Skin of body (tissue), 3 donors: ENCODE data around the gene PSME3. TPM values are rescaled to one million over a fixed set of nuclear protein-coding genes. Genes with fewer than 3 reads are reported as not detected.
"Not testable (repeated sequence)": the region's sequence is repeated elsewhere in the genome, so short reads cannot be mapped to it uniquely, and the experiment has no call there.

Source experiments
- DNase-seq: peaks from one replicate; lab custom pipeline; 2025; lab: John Stamatoyannopoulos, UW
- small RNA-seq: library from RNA; depleted of rRNA; stranded (forward); fragments of <200 nt; gene quantifications from one replicate; pipeline ENCODE3, GENCODE V24; 2014; ENCODE audit warnings: low replicate concordance
- total RNA-seq: library from RNA; depleted of rRNA; stranded (reverse); fragments of >200 nt; gene quantifications from one replicate; pipeline ENCODE4 v1.2.3, GENCODE V29; 2014

The PSME3 gene
- total RNA-seq, 1 donor from 2014 or later = 33.9 TPM

GRCh38 chr17:42873932-42874695, 40.9 kb downstream of the PSME3 start:
- DNase-seq = not testable (repeated sequence)

GRCh38 chr17:42877037-42877436, 43.8 kb downstream of the PSME3 start:
- DNase-seq = no peak

GRCh38 chr17:42878123-42878880, 45.1 kb downstream of the PSME3 start:
- no peak for DNase-seq

GRCh38 chr17:42878924-42879595, 45.9 kb downstream of the PSME3 start:
- no peak for DNase-seq

GRCh38 chr17:42879596-42879985, 46.4 kb downstream of the PSME3 start:
- no peak for DNase-seq

- no peak for DNase-seq
These were observed 47.6 kb downstream of the PSME3 start for GRCh38 chr17:42880776-42881310.

GRCh38 chr17:42881706-42882105, 48.5 kb downstream of the PSME3 start:
- not testable (repeated sequence) for DNase-seq

- no peak for DNase-seq
These were observed 49.0 kb downstream of the PSME3 start for GRCh38 chr17:42882166-42882565.

GRCh38 chr17:42883802-42884558, 50.8 kb downstream of the PSME3 start:
- DNase-seq = no peak

- DNase-seq = not testable (repeated sequence)
These were observed 52.6 kb downstream of the PSME3 start for GRCh38 chr17:42885806-42886205.

GRCh38 chr17:42886283-42887176, 53.3 kb downstream of the PSME3 start:
- no peak for DNase-seq

GRCh38 chr17:42889809-42890208, 56.6 kb downstream of the PSME3 start:
- no peak for DNase-seq

GRCh38 chr17:42891539-42892152, 58.4 kb downstream of the PSME3 start:
- no peak for DNase-seq

- DNase-seq = no peak
These were observed 60.2 kb downstream of the PSME3 start for GRCh38 chr17:42893359-42893758.

Small RNA genes within 50 kb of the gene (small RNA-seq; reads per million reads assigned to genes)
- gene MIR6781 (not detected), gene RNU6-287P (not detected)

Other genes starting within 250 kb of the PSME3 start
- gene RETREG3, start 224.0 kb upstream of the PSME3 start, total RNA-seq = 40.2 TPM
- gene TUBG1, start 223.7 kb upstream of the PSME3 start, total RNA-seq = 12.5 TPM
- gene TUBG2, start 174.1 kb upstream of the PSME3 start, total RNA-seq = 9.2 TPM
- 19.1 TPM for gene PLEKHH3, start 156.4 kb upstream of the PSME3 start, total RNA-seq
- gene CCR10, start 151.6 kb upstream of the PSME3 start, total RNA-seq = 0.79 TPM
- gene CNTNAP1, start 150.9 kb upstream of the PSME3 start, total RNA-seq = 8.3 TPM
- gene EZH1, start 88.4 kb upstream of the PSME3 start, total RNA-seq = 29.8 TPM
- gene RAMP2, start 72.2 kb upstream of the PSME3 start, total RNA-seq = 16.4 TPM
- gene VPS25, start 59.9 kb upstream of the PSME3 start, total RNA-seq = 33.3 TPM
- gene WNK4, start 52.8 kb upstream of the PSME3 start, total RNA-seq = 0.59 TPM
- 41.6 TPM for gene COA3, start 34.7 kb upstream of the PSME3 start, total RNA-seq
- 0.20 TPM for gene CNTD1, start 34.5 kb upstream of the PSME3 start, total RNA-seq
- gene BECN1, start 9.1 kb upstream of the PSME3 start, total RNA-seq = 68.6 TPM
- 0.79 TPM for gene AOC2, start 11.2 kb downstream of the PSME3 start, total RNA-seq
- gene AOC3, start 17.8 kb downstream of the PSME3 start, total RNA-seq = 38.1 TPM
- gene G6PC1, start 67.4 kb downstream of the PSME3 start, total RNA-seq = not detected
- gene AARSD1, start 131.1 kb downstream of the PSME3 start, total RNA-seq = 27.5 TPM
- 4.8 TPM for gene PTGES3L, start 146.7 kb downstream of the PSME3 start, total RNA-seq
- gene RUNDC1, start 147.2 kb downstream of the PSME3 start, total RNA-seq = 7.1 TPM
- gene RPL27, start 165.0 kb downstream of the PSME3 start, total RNA-seq = 1,283 TPM
- gene IFI35, start 173.4 kb downstream of the PSME3 start, total RNA-seq = 7.2 TPM
- gene VAT1, start 189.0 kb downstream of the PSME3 start, total RNA-seq = 43.9 TPM
- 0.79 TPM for gene RND2, start 191.8 kb downstream of the PSME3 start, total RNA-seq